Pons (tissue), 1 donor: ENCODE data around the gene SLC25A6.
"Not testable (repeated sequence)": the region's sequence is repeated elsewhere in the genome, so short reads cannot be mapped to it uniquely, and the experiment has no call there.

Source experiments
- DNase-seq: peaks from one replicate; pipeline ENCODE4 v3.0.0-alpha.2; 2016; ENCODE audit warnings: low spot score

Gene SLC25A6

DNA sequence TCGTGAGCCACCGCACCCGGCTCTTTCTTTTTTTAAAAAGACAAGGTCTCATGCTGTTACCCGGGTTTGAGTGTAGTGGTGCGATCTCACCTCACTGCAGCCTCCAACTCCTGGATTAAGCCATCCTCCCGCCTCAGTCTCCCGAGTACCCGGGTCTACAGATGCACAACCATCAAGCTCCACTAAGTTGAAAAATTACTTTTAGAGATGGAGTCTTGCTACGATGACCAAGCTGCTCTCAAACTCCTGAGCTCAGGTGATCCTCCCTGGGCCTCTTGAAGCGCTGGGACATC is 2.0 kb downstream of the SLC25A6 start:
- DNase-seq: no peak

DNA sequence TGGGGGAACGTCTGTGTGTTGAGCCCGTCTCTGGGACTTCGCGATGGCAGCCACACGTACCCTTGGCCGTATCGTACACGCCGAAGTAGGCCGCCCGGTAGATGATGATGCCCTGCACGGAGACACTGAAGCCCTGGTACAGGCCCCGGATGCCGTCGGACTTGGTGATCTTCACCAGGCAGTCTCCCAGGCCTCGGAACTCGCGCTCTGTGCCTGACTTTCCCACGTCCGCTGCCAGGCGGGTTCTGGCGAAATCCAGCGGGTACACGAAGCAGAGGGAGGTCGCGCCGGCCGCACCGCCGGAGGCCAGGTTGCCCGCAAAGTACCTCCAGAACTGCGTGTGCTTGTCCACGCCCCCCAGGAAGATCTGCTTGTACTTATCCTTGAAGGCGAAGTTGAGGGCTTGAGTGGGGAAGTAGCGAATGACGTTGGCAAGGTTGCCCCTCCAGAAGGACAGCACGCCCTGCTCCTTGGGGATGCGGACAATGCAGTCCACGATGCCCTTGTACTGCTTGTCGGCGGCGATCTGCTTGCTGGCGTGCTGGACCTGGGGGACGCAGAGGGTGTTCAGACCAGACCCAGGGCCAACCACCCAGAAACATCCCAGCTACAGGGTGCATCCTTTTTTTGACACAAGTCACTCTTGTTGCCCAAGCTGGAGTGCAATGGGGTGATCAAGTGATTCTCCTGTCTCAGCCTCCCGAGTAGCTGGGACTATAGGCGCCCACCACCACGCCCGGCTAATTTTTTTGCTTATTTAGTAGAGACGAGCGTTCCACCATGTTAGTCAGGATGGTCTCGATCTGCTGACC is 2.5 kb downstream of the SLC25A6 start:
- no peak for DNase-seq

DNA sequence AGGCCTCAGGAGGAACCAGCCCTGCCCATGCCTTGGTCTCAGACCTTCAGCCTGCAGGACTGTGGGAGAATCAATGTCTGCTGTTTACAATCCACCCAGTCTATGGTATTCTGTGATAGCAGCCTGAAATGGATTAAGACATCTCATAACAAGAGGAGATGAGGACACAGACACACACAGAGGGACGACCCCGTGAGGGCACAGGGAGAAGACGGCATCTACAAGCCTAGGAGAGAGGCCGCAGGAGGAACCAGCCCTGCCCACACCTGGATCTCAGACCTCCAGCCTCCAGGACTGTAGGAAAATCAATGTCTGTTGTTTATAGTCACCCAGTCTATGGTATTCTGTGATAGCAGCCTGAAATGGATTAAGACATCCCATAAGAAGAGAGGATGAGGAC is 3.3 kb downstream of the SLC25A6 start:
- DNase-seq: no peak

DNA sequence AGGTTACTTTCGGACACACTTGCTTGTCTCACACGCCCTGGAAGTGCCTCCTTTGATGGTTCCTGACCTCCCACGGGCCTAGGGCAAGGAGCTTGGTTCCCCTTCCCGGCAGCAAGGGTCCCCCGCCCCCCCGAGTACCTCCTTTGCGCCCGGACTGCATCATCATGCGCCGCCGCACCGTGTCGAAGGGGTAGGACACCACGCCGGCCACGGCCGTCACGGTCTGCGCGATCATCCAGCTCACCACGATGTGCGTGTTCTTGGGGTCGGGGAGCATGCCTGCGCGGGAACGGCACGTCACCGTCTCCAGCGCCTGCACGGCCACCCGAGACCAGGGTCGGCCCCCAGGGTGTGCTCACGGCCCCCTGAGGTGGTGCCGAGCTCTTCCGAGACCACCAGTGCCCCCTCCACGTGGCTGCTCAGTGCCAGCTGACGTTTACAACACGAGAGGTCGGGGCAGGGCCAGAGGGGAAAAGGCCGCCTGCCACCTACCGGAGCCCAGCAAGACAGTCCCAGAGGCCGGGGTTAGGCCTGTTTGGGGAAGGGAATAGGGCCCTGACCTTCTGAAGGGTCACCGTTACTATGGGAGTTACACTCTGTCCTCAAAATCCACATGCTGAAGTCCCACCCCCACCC is 4.7 kb downstream of the SLC25A6 start:
- no peak for DNase-seq

DNA sequence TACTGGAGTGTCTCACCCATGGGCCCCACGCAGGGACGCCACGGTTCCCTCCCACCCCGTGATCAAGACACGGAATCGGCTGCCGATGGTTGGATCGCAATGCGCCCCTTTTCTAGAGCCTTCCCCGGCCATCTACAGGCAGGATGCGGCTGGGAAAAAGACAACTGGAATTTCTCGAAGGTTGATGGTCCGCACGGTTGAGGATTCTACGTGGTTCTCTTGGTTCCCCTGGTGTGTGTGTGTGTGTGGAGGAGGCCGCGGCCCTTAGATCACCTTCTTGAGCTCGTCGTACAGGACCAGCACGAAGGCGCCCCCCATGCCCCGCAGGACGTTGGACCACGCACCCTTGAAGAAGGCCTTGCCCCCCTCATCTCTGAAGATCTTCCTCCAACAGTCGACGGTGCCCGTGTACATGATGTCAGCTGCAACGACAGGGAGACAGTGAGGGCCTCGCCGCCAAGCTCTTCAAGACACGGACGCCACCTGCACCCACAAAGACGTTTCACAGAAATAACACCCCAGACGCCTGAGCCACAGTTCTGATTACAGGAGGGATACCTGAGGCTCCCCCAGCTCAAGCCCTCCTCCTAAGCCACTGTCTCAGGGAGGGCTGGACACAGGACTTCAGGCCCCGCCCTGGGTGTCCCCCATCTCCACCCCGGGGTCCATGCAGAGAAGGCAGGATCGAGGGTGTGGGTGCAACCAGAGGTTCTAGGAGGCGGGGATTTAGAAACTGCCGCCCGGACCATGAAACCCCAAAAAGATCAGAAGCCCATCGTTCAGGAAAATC is 5.4 kb downstream of the SLC25A6 start:
- DNase-seq: no peak

DNA sequence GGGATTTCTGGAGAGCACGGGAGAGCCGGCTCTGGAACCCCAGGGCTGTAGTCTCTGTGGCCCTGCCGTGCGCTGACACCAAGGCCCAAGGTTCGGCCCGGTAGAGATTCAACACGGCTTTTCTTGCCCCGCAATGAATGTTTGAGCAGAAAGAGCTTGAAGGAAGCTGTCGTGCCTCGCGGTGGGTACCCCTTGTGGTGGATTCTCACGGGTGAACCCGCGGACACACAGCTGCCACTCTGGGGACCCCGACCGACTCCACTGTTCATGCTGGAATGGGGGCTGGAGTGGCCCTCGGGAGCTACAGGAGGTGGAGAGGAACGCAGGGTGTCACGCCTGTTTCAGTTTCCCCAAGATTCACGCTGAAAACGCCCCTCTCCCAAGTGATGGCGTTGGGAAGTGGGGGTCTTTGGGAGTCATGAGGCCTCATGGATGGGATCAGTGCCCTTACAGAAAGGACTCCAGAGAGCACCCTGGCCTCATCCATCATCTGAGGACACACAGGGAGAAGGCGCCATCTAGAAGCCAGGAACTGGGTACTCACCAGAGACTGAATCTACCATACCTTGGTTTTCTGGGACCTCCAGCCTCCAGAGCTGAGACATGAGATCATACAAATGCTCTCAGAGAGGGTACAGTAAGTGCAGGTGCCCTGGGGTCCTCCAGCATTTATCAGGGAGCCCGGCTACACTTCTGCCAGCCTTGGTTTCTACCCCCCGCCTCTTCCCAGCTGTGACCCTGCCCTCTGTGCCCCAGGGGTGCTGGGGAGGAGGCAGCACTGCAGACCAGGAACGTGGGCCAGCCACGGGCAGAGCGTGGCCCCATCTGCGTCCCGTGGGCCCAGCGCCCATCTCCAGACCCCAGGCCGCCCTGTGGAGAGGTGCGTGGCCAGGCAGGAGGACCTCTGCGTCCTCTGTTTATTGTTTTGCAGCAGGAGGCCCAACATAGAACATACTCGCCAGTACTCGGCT is 6.4 kb downstream of the SLC25A6 start:
- DNase-seq: no peak

DNA sequence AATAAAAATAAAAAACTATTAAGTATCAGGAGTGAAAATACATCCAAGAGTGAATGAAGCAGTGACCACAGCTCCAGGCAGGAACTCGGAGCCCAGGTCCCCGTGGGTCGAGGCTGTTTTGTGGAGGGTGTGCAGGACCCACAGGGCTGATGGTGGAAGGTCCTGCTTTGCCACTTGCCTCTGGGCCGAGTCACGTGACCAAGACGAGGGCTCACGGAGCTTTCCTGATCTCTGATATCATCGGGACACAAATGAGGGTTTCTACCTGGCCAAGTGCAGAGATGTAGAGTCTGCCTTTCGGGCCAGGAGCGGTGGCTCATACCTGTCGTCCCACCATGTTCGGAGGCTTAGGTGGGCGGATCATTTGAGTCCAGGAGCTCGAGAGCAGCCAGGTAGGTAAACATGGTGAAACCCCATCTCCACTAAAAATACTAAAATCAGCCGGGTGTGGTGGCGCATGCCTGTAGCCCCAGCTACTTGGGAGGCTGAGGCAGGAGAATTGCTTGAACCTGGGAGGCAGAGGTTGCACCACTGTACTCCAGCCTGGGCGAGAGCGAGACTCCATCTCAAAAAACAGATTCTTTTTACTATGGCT is 7.2 kb downstream of the SLC25A6 start:
- DNase-seq: no peak

DNA sequence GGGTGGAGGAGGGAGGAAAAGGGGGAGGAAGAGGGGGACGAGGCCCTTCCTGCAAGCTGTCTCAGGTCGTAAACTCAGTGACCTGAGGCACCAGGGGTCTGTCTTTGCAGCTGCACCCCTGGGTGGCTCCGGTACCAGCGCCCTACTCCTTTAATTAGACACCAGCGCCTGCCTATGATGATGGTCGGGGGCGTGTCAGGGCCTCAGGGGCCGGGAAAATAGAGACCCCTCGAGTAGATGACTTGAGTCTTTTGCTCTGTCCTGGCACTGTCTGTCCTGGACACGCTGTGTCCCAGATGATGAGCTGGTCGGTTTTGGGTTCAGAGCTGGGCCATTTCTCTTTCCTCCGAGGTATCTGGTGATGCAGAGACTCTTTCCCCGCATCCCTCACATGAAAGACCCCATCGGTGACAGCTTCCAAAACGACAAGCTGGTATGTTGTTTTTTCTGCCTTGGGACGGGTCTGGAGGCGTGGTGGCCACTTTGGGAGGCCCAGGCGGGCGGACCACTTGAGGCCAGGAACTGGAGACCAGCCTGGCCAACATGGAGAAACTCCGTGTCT is 11.2 kb downstream of the SLC25A6 start:
- no peak for DNase-seq

DNA sequence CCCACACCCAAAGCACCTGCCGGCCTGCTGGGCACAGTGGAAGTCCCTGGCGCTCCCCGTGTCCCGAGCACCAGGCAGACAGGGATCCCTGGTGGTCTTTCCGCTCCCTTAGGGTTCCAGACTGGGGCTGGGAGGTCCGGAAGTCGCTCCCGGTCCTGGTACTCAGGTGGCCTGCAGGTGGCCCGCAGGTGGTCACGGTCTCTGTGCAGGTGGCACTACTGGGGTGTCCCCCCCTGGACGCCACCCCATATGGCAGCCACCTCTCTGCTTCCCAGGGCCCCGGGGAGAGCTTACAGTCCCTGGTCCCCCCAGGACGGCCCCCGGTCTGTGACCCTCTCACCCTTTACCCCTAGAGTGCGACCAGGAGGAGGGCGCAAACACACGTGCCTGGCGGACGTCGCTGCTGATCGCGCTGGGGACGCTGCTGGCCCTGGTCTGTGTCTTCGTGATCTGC is 13.6 kb downstream of the SLC25A6 start:
- DNase-seq: no peak

DNA sequence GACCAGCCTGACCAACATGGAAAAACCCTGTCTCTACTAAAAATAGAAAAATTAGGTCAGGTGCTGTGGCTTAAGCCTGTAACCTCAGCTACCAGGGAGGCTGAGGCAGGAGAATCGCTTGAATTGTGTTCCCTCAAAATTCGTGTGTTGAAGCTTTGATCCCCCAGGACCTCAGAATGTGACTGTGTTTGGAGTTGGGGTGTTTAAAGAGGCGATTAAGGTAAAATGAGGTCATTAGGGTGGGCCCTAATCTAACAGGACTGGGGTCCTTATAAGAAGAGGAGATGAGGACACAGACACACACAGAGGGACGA is 23.6 kb downstream of the SLC25A6 start:
- no peak for DNase-seq

DNA sequence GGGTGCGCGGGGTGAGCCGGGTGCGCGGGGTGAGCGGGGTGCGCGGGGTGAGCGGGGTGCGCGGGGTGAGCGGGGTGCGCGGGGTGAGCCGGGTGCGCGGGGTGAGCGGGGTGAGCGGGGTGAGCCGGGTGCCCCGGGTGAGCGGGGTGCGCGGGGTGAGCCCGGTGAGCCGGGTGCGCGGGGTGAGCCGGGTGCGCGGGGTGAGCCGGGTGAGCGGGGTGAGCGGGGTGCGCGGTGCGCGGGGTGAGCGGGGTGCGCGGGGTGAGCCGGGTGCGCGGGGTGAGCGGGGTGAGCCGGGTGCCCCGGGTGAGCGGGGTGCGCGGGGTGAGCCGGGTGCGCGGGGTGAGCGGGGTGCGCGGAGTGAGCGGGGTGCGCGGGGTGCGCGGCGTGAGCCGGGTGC is 25.6 kb downstream of the SLC25A6 start:
- not testable (repeated sequence) for DNase-seq

DNA sequence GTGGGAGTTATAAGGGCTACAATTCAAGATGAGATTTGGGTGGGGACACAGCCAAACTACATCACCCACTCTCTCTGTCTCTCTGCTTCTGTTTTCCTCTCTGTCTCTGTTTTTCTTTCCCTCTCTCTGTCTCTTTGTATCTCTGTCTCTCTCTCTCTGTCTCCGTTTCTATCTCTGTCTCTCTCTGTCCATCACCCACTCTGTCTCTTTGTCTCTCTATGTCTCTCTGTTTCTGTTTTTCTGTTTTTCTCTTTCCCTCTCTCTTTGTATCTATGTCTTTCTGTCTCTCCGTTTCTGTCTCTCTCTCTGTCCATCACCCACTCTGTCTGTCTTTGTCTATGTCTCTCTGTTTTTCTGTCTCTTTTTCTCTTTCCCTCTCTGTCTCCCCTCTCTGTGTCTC is 30.0 kb downstream of the SLC25A6 start:
- no peak for DNase-seq

DNA sequence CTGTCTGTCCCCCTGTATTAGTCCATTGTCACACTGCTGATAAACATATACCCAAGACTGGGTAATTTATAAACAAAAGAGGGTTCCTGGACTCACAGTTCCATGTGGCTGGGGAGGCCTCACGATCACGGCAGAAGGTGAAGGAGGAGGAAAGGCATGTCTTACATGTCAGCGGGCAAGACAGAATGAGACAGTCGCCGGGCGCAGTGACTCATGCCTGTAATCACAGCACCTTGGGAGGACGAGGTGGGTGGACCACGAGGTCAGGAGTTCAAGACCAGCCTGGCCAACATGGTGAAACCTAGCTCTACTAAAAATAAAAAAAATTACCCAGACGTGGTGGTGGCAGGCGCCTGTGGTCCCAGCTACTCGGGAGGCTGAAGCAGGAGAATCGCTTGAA is 30.6 kb downstream of the SLC25A6 start:
- no peak for DNase-seq

DNA sequence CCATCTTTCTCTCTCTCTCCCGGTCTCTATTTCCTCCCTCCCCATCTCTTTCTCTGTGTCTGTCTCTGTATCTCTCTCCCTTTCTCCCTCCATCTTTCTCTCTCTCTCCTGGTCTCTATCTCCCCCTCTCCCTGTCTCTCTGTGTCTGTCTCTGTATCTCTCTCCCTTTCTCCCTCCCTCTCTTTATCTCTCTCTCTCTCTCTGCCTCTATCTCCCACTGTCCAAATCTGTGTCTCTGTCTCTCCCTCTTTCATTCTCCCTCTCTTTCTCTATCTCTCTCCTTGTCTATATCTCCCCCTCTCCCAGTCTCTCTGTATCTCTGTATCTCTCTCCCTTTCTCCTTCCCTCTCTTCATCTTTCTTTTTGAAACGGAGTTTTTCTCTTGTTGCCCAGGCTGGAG is 31.7 kb downstream of the SLC25A6 start:
- DNase-seq: no peak

DNA sequence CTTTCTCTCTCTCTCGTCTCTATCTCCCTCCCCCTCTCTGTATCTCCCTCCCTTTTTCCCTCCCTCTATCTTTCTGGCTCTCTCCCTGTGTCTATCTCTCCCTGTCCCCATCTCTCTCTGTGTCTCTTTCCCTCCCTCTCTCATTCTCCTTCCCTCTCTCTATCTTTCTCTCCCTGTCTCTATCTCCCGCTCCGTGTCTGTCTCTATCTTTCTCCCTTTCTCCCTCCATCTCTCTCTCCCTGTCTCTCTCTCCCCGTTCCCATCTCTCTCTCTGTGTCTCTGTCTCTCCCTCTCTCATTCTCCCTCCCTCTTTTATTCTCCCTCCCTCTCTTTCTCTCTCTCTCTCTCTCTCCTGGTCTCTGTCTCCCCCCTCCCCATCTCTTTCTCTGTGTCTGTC is 32.4 kb downstream of the SLC25A6 start:
- DNase-seq: no peak

DNA sequence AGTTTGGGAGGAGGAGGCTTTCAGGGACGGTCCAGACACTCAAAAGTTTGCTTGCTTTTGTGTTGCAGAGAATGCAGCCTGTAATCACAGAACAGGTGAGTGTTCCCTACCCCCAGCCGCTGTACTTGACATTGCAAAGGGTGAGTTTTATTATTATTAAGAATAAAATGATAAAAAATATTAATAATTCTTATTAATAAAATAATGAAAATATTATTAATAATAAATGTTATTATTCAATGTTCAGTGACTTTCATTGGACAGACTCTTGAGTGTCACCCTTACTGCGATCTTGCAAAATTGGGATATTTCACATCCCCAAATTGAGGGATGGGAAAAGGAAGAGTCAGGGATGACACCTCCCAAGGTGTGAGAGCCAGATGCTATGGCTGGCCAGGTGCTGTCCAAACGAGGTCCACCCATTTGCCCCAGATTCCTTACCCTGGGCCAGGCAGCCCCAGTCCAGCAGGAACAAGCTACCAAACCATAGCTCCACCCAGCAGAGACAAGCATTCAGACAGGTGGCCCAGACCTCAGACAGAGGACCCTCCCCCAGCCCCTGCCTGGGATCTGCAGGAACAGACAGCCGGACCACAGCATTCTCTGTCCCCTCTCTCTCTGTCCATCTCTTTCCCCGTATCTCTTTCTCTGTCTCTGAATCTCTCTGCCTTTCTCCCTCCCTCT is 33.0 kb downstream of the SLC25A6 start:
- no peak for DNase-seq

DNA sequence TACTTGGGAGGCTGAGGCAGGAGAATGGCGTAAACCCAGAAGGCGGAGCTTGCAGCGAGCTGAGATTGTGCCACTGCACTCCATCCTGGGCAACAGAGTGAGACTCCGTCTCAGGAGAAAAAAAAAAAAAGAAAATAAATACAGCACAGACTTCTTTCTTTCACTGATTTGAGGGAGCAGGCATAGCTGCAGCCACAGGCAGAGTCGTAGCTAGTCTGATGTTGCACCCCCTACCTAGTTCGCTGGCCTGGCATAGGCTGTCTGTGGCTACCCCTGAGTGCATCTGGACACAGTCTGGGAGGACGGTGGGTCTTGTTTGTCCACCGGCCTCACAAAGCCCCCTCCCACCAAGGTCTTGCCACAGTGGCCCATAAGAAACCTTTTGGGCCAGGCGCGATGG is 33.9 kb downstream of the SLC25A6 start:
- DNase-seq: no peak

DNA sequence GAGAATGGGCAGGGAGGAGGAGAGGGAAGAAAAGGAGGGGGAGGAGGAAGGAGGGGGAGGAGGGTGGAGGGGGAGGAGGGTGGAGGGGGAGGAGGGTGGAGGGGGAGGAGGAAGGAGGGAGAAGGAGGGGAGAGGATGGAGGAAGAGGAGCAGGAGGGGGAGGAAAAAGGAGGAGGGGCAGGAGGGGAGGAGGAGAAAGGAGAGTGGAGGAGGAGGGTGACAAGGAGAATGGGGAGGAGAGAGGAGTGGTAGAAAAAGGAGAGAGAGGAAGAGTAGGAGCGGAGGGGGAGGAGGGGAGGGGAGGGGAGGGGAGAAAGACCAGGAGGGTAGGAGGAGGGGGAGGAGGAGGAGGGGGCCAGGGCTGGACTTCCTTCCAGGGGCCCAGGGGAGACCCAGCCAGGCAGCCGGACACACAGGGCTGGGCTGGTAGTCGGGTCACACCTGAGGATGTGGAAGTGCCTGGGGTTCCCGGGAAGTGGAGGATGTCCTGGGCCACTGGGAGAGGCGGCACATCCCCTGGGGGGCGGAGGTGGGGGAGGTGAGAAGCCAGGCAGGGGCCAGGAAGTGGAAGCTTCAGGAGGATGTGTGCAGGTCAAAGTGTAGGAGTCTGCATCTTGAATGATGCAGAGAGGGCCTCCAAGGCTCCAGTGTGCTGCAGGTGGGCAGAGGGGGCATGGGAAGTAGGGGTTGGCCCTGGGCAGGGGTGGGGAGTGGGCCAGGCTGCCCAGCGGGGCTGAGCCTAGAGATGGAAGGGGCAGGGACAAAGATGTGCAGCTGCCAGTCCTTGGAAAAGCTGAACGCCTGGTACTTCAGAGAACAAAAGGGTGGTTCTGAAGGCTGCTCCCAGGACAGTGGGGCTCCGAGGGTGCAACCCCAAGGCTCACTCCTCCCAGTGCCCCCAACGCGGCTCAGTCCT is 36.5 kb downstream of the SLC25A6 start:
- no peak for DNase-seq
